ENCODE measurements around the gene MESP2.

DNA sequence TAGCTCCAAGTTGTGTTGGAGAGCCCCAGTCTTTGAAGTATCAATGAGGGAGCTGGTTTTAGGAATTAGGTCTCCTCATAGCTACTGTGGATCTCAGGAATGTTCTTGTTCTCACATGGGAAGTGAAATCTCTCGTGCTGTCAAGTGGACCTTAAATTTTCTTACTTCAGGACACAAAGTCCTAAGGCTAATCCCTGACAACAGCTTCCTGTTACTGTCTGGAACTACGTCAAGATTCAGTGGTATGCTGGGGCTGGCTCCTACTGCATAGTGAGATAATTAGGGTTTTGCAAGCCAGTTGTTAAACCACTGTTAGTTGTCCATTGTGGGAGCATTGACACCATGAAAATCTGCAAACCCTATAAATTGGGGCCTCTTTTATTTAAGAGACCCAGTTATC, 47.9 kb upstream of the MESP2 start:
- TF ChIP-seq POLR2A (IDR thresholded peaks at IDR 0.05), result no peak
- TF ChIP-seq, protein P1, sequence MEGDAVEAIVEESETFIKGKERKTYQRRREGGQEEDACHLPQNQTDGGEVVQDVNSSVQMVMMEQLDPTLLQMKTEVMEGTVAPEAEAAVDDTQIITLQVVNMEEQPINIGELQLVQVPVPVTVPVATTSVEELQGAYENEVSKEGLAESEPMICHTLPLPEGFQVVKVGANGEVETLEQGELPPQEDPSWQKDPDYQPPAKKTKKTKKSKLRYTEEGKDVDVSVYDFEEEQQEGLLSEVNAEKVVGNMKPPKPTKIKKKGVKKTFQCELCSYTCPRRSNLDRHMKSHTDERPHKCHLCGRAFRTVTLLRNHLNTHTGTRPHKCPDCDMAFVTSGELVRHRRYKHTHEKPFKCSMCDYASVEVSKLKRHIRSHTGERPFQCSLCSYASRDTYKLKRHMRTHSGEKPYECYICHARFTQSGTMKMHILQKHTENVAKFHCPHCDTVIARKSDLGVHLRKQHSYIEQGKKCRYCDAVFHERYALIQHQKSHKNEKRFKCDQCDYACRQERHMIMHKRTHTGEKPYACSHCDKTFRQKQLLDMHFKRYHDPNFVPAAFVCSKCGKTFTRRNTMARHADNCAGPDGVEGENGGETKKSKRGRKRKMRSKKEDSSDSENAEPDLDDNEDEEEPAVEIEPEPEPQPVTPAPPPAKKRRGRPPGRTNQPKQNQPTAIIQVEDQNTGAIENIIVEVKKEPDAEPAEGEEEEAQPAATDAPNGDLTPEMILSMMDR (IDR thresholded peaks at IDR 0.05), result no peak

Data from esophagus squamous epithelium (tissue), 4 donors.